ENCODE data around the gene AATF. TPM values are rescaled to one million over a fixed set of nuclear protein-coding genes. Genes with fewer than 3 reads are reported as not detected.

AATF gene
- total and polyA plus RNA-seq, 2 experiments from 2014 or later: 31.2 to 35.7 TPM

DNA sequence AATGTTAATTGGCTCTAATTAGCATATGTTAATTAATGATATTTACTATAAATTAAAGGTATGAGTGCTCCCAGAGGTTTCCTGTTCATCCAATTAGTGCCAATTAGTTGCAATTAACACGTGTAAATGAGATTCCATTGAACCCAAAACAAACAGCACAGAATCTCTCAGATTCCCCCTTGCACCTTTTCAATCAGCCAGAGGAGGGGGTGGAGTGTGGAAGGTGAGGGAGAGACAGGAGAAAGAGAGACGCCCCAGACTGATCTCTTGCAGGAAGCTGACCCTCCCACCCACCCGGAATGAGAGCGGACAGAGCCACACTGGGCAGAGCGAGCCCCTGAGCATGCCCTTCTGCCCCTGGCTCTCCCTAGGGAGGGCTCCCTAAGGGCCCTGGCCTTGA is 35.6 kb upstream of the AATF start:
- Histone ChIP-seq H3K4me3 (no peak overlapping the region), H3K27me3 (peaks cover 18% of the 10 kb centered on the region), H4K20me1 (ENCODE audit: insufficient read depth, poor library complexity, severe bottlenecking) (no peaks in the 10 kb centered on the region), H3K4me2 (no peak overlapping the region), H3K9me3 (ENCODE audit: low read depth) (no peaks in the 10 kb centered on the region), H2AFZ (no peak overlapping the region), H3K4me1 (ENCODE audit: insufficient read depth) (no peaks in the 10 kb centered on the region), H3K27ac (no peak overlapping the region), H3K36me3 (replicated peaks; ENCODE audit: insufficient read depth, low read depth) (no peaks in the 10 kb centered on the region), H3K9me2 (replicated peaks; ENCODE audit: insufficient read depth) (no peaks in the 10 kb centered on the region), H3K79me2 (no peaks in the 10 kb centered on the region)
- 42% methylated on average over 5 of the region's 5 CpGs for WGBS (ENCODE audit: low lambda C conversion rate, missing lambda C conversion rate)
- DNase-seq (ENCODE audit: low spot score): no peak
- TF ChIP-seq, protein P1, sequence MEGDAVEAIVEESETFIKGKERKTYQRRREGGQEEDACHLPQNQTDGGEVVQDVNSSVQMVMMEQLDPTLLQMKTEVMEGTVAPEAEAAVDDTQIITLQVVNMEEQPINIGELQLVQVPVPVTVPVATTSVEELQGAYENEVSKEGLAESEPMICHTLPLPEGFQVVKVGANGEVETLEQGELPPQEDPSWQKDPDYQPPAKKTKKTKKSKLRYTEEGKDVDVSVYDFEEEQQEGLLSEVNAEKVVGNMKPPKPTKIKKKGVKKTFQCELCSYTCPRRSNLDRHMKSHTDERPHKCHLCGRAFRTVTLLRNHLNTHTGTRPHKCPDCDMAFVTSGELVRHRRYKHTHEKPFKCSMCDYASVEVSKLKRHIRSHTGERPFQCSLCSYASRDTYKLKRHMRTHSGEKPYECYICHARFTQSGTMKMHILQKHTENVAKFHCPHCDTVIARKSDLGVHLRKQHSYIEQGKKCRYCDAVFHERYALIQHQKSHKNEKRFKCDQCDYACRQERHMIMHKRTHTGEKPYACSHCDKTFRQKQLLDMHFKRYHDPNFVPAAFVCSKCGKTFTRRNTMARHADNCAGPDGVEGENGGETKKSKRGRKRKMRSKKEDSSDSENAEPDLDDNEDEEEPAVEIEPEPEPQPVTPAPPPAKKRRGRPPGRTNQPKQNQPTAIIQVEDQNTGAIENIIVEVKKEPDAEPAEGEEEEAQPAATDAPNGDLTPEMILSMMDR (IDR thresholded peaks at IDR 0.05; ENCODE audit: poor library complexity): no peak
- TF ChIP-seq EZH2phosphoT487 (IDR thresholded peaks at IDR 0.05; ENCODE audit: low read depth, severe bottlenecking, unreplicated experiment) (no peak), EZH2 (IDR thresholded peaks at IDR 0.05; ENCODE audit: borderline replicate concordance) (no peak)

DNA sequence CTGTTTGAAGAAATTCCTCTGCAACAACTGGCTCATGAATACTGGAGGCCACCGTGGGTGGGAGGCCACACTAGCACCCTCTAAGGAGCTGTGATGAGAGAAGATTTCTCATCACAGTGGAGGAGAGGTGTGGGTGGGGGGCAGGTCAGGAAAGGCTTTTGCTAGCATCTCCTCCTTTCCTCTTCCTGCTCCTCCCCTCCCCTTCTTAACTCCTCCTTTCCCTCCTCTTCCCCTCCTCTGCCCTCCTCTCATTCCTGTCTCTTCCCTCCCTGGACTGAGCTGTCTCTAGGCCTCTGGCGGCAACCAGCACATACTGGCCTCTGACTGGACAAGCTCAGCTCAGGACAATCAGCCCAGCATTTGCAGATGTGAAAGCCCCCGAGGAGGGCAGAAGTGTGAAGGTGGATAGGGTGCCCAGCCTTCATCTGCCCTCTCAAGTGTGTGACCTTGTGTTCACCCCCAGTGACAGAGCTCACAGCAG is 30.5 kb upstream of the AATF start:
- DNase-seq (ENCODE audit: low spot score): no peak
- Histone ChIP-seq H3K4me1 (ENCODE audit: insufficient read depth) (peaks cover 10% of the 10 kb centered on the region), H3K27ac (no peak overlapping the region), H3K9me3 (ENCODE audit: low read depth) (no peaks in the 10 kb centered on the region), H2AFZ (no peak overlapping the region), H3K4me3 (no peak overlapping the region), H4K20me1 (ENCODE audit: insufficient read depth, poor library complexity, severe bottlenecking) (no peaks in the 10 kb centered on the region), H3K9me2 (replicated peaks; ENCODE audit: insufficient read depth) (no peaks in the 10 kb centered on the region), H3K36me3 (replicated peaks; ENCODE audit: insufficient read depth, low read depth) (no peaks in the 10 kb centered on the region), H3K79me2 (no peaks in the 10 kb centered on the region), H3K27me3 (peaks cover 4% of the 10 kb centered on the region), H3K4me2 (no peak overlapping the region)
- TF ChIP-seq EZH2 (IDR thresholded peaks at IDR 0.05; ENCODE audit: borderline replicate concordance) (no peak), EZH2phosphoT487 (IDR thresholded peaks at IDR 0.05; ENCODE audit: low read depth, severe bottlenecking, unreplicated experiment) (no peak)
- TF ChIP-seq, protein P1 (IDR thresholded peaks at IDR 0.05; ENCODE audit: poor library complexity): no peak
- WGBS (ENCODE audit: low lambda C conversion rate, missing lambda C conversion rate): 20% methylated on average over 3 of the region's 3 CpGs

DNA sequence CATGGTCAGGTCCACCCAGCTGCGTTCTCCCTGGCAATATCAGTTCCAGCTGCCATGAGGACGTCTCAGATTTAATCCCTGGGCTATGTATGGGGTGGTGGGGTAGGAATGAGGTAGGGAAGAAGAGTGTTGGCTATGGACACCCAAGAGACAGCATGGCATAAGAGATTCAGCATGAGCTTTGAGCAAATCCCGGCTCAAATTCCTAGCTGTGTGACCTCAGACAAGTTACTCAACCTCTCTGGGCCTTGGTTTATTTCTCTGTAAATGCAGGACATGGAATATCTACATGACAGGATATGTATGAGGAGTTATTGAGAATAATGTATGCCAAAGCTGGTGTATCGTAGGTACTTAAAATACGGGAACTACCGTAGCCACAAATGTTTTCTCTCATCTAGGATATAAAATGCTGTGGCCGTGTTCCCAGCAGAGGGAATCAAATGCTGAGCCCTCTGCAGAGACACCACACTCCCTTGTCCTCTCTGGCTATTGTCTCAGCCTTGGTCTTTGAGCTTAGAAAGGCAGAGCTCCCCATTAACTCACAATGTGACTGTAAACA is 29.3 kb upstream of the AATF start:
- Histone ChIP-seq H3K4me2 (no peak overlapping the region), H2AFZ (no peak overlapping the region), H3K79me2 (no peaks in the 10 kb centered on the region), H3K9me2 (replicated peaks; ENCODE audit: insufficient read depth) (no peaks in the 10 kb centered on the region), H3K4me1 (ENCODE audit: insufficient read depth) (peaks cover 16% of the 10 kb centered on the region), H3K4me3 (no peak overlapping the region), H3K27ac (no peak overlapping the region), H3K9me3 (ENCODE audit: low read depth) (no peaks in the 10 kb centered on the region), H3K27me3 (peaks cover 4% of the 10 kb centered on the region), H3K36me3 (replicated peaks; ENCODE audit: insufficient read depth, low read depth) (no peaks in the 10 kb centered on the region), H4K20me1 (ENCODE audit: insufficient read depth, poor library complexity, severe bottlenecking) (no peaks in the 10 kb centered on the region)
- whole genome bisulfite sequencing (ENCODE audit: low lambda C conversion rate, missing lambda C conversion rate): 82% methylated on average over 7 of the region's 7 CpGs
- DNase-seq (ENCODE audit: low spot score): no peak
- TF ChIP-seq EZH2phosphoT487 (IDR thresholded peaks at IDR 0.05; ENCODE audit: low read depth, severe bottlenecking, unreplicated experiment) (no peak), EZH2 (IDR thresholded peaks at IDR 0.05; ENCODE audit: borderline replicate concordance) (no peak)
- TF ChIP-seq, protein P1 (IDR thresholded peaks at IDR 0.05; ENCODE audit: poor library complexity): no peak

Data from hepatocyte (in vitro differentiated cells).